ENCODE data around the gene DOCK10.

The DOCK10 gene

GRCh38 chr2:224850081-224850480 lies 192.2 kb downstream of the DOCK10 start:
- no peak for ATAC-seq (ENCODE audit: insufficient read depth, low read depth)
- Histone ChIP-seq H3K27me3 (ENCODE audit: insufficient read depth, low read length, poor library complexity) (no peaks in the 10 kb centered on the region), H4K20me1 (ENCODE audit: insufficient read depth, low read length) (no peaks in the 10 kb centered on the region), H3K9ac (ENCODE audit: low read depth, low read length) (no peak overlapping the region), H3K4me3 (ENCODE audit: low read depth in 1 of 2, low read length in 2 of 2) (no peak overlapping the region), H2AFZ (ENCODE audit: low read depth, low read length) (no peak overlapping the region), H3K9me3 (ENCODE audit: insufficient read depth, low read length, severe bottlenecking) (no peaks in the 10 kb centered on the region), H3K4me2 (ENCODE audit: insufficient read depth, low read length) (no peak overlapping the region), H3K79me2 (ENCODE audit: insufficient read depth, low read length) (no peaks in the 10 kb centered on the region), H3K36me3 (ENCODE audit: insufficient read depth, low read length) (peaks cover 65% of the 10 kb centered on the region), H3K27ac (ENCODE audit: low read length) (no peak overlapping the region), H3K4me1 (ENCODE audit: insufficient read depth, low read length) (no peaks in the 10 kb centered on the region)
- TF ChIP-seq EZH2 (IDR thresholded peaks at IDR 0.05; ENCODE audit: borderline replicate concordance, low read depth, low read length, severe bottlenecking), result no peak
- no peak for TF ChIP-seq CTCF (IDR thresholded peaks at IDR 0.05; ENCODE audit: borderline replicate concordance, extremely low read depth, low read length, poor library complexity, severe bottlenecking)
- no peak for DNase-seq

- no peaks in the 10 kb centered on the region for H4K20me1 ChIP-seq (ENCODE audit: insufficient read depth, low read length)
- peaks cover 72% of the 10 kb centered on the region for H3K36me3 ChIP-seq (ENCODE audit: insufficient read depth, low read length)
- no peaks in the 10 kb centered on the region for H3K79me2 ChIP-seq (ENCODE audit: insufficient read depth, low read length)
- DNase-seq, result no peak
- H3K4me2 ChIP-seq (ENCODE audit: insufficient read depth, low read length), result no peak overlapping the region
- no peak for ATAC-seq (ENCODE audit: insufficient read depth, low read depth)
- no peak overlapping the region for H3K9ac ChIP-seq (ENCODE audit: low read depth, low read length)
- no peaks in the 10 kb centered on the region for H3K27me3 ChIP-seq (ENCODE audit: insufficient read depth, low read length, poor library complexity)
- H2AFZ ChIP-seq (ENCODE audit: low read depth, low read length), result no peak overlapping the region
- no peak for TF ChIP-seq EZH2 (IDR thresholded peaks at IDR 0.05; ENCODE audit: borderline replicate concordance, low read depth, low read length, severe bottlenecking)
- no peak for TF ChIP-seq CTCF (IDR thresholded peaks at IDR 0.05; ENCODE audit: borderline replicate concordance, extremely low read depth, low read length, poor library complexity, severe bottlenecking)
- H3K9me3 ChIP-seq (ENCODE audit: insufficient read depth, low read length, severe bottlenecking), result no peaks in the 10 kb centered on the region
- no peak overlapping the region for H3K4me3 ChIP-seq (ENCODE audit: low read depth in 1 of 2, low read length in 2 of 2)
- no peak overlapping the region for H3K27ac ChIP-seq (ENCODE audit: low read length)
- no peaks in the 10 kb centered on the region for H3K4me1 ChIP-seq (ENCODE audit: insufficient read depth, low read length)
Measured at GRCh38 chr2:224849264-224849663, 193.0 kb downstream of the DOCK10 start.

- no peaks in the 10 kb centered on the region for H3K4me1 ChIP-seq (ENCODE audit: insufficient read depth, low read length)
- no peaks in the 10 kb centered on the region for H3K27me3 ChIP-seq (ENCODE audit: insufficient read depth, low read length, poor library complexity)
- H3K4me2 ChIP-seq (ENCODE audit: insufficient read depth, low read length), result no peak overlapping the region
- H3K9me3 ChIP-seq (ENCODE audit: insufficient read depth, low read length, severe bottlenecking), result no peaks in the 10 kb centered on the region
- no peak overlapping the region for H3K27ac ChIP-seq (ENCODE audit: low read length)
- ATAC-seq (ENCODE audit: insufficient read depth, low read depth), result no peak
- H4K20me1 ChIP-seq (ENCODE audit: insufficient read depth, low read length), result no peaks in the 10 kb centered on the region
- TF ChIP-seq EZH2 (IDR thresholded peaks at IDR 0.05; ENCODE audit: borderline replicate concordance, low read depth, low read length, severe bottlenecking), result no peak
- TF ChIP-seq CTCF (IDR thresholded peaks at IDR 0.05; ENCODE audit: borderline replicate concordance, extremely low read depth, low read length, poor library complexity, severe bottlenecking), result no peak
- H2AFZ ChIP-seq (ENCODE audit: low read depth, low read length), result no peak overlapping the region
- no peak for DNase-seq
- peaks cover 77% of the 10 kb centered on the region for H3K36me3 ChIP-seq (ENCODE audit: insufficient read depth, low read length)
- H3K4me3 ChIP-seq (ENCODE audit: low read depth in 1 of 2, low read length in 2 of 2), result no peak overlapping the region
- no peak overlapping the region for H3K9ac ChIP-seq (ENCODE audit: low read depth, low read length)
- H3K79me2 ChIP-seq (ENCODE audit: insufficient read depth, low read length), result no peaks in the 10 kb centered on the region
Measured at GRCh38 chr2:224847961-224848850, 194.1 kb downstream of the DOCK10 start.

Measured in DND-41 (cell line).